GM23338 (cell line): ENCODE measurements around the gene JAG2. TPM values are rescaled to one million over a fixed set of nuclear protein-coding genes. Genes with fewer than 3 reads are reported as not detected.

ENCODE experiments used
- ATAC-seq: fragments of 200-7000 bp; cut with Tn5 transposase; 3 replicates; pipeline ENCODE4 v1.9.1; 2020
- DNase-seq: peaks from one replicate; pipeline ENCODE4 v3.0.0-alpha.2; 2015; ENCODE audit warnings: low spot score
- H2AFZ ChIP-seq: fragments of 200-600 bp; sonication (generic); 2 replicates; pipeline ENCODE4 v1.8.0; 2016; ENCODE audit warnings: antibody characterized with exemption, mild to moderate bottlenecking, moderate library complexity
- H3F3A ChIP-seq: fragments of 200-600 bp; sonication (generic); replicated peaks from 2 replicates; pipeline ENCODE4 v1.8.0; 2017; ENCODE audit warnings: antibody characterized with exemption, mixed run types, low read depth
- H3K27ac ChIP-seq: fragments of 200-600 bp; sonication (generic); 2 replicates; pipeline ENCODE4 v1.6.1; 2016; ENCODE audit warnings: low read depth
- H3K27me3 ChIP-seq: fragments of 200-600 bp; sonication (generic); 2 replicates; pipeline ENCODE4 v1.8.0; 2016; ENCODE audit warnings: mild to moderate bottlenecking, mixed run types, moderate library complexity; ENCODE audit not compliant: insufficient read depth
- H3K36me3 ChIP-seq: fragments of 200-600 bp; sonication (generic); 2 replicates; pipeline ENCODE4 v1.8.0; 2016; ENCODE audit warnings: mild to moderate bottlenecking; ENCODE audit not compliant: insufficient read depth
- H3K4me1 ChIP-seq: fragments of 200-600 bp; sonication (generic); 2 replicates; pipeline ENCODE4 v1.8.0; 2016; ENCODE audit warnings: mild to moderate bottlenecking, moderate library complexity; ENCODE audit not compliant: insufficient read depth
- H3K4me2 ChIP-seq: fragments of 200-600 bp; sonication (generic); 2 replicates; pipeline ENCODE4 v1.7.1; 2017; ENCODE audit warnings: mixed run types
- H3K4me3 ChIP-seq: fragments of 200-600 bp; sonication (generic); 2 replicates; pipeline ENCODE4 v1.6.1; 2016; ENCODE audit warnings: mixed run types
- H3K79me2 ChIP-seq: fragments of 200-600 bp; sonication (generic); replicated peaks from 2 replicates; pipeline ENCODE4 v1.8.0; 2017; ENCODE audit warnings: mild to moderate bottlenecking; ENCODE audit not compliant: insufficient read depth
- H3K9me2 ChIP-seq: fragments of 200-600 bp; sonication (generic); 2 replicates; pipeline ENCODE4 v1.8.0; 2017; ENCODE audit not compliant: insufficient read depth
- H4K20me1 ChIP-seq: fragments of 200-600 bp; sonication (generic); replicated peaks from 2 replicates; pipeline ENCODE4 v1.8.0; 2017; ENCODE audit warnings: mild to moderate bottlenecking; ENCODE audit not compliant: insufficient read depth
- H3K27ac Mint-ChIP-seq: 2 replicates; pipeline ENCODE4 v1.8.0; 2020; ENCODE audit warnings: inconsistent platforms, mild to moderate bottlenecking, moderate library complexity, mixed read lengths
- H3K27me3 Mint-ChIP-seq: 3 replicates; pipeline ENCODE4 v1.8.0; 2022; ENCODE audit warnings: low read depth, mild to moderate bottlenecking, moderate library complexity, mixed read lengths, inconsistent platforms; ENCODE audit not compliant: insufficient read depth, poor library complexity
- H3K36me3 Mint-ChIP-seq: 3 replicates; pipeline ENCODE4 v1.8.0; 2021; ENCODE audit warnings: low read depth, mild to moderate bottlenecking, inconsistent platforms, moderate library complexity, mixed read lengths
- H3K4me1 Mint-ChIP-seq: 3 replicates; pipeline ENCODE4 v1.8.0; 2020; ENCODE audit warnings: mild to moderate bottlenecking, inconsistent platforms, mixed read lengths
- H3K4me3 Mint-ChIP-seq: 3 replicates; pipeline ENCODE4 v1.8.0; 2021; ENCODE audit warnings: moderate library complexity, mild to moderate bottlenecking, inconsistent platforms, mixed read lengths
- H3K9me3 Mint-ChIP-seq: 3 replicates; pipeline ENCODE4 v1.8.0; 2020; ENCODE audit warnings: moderate library complexity, mild to moderate bottlenecking, inconsistent platforms, mixed read lengths
- CREB1 ChIP-seq: fragments of 250-450 bp; sonication (Bioruptor Pico); IDR thresholded peaks from 2 replicates; pipeline ENCODE4 v1.5.0; 2020; ENCODE audit warnings: low read depth, mild to moderate bottlenecking, moderate library complexity
- ETS1 ChIP-seq: IDR thresholded peaks from 2 replicates; pipeline ENCODE4 v1.6.1; 2016; ENCODE audit warnings: antibody characterized with exemption
- NANOG ChIP-seq: IDR thresholded peaks from 2 replicates; pipeline ENCODE4 v1.6.1; 2016; ENCODE audit warnings: antibody characterized with exemption, borderline replicate concordance
- REST ChIP-seq: IDR thresholded peaks from one replicate; pipeline ENCODE4 v1.6.1; 2018; ENCODE audit warnings: antibody characterized with exemption; ENCODE audit not compliant: unreplicated experiment
- STAT1 ChIP-seq: IDR thresholded peaks from one replicate; pipeline ENCODE4 v1.6.1; 2016; ENCODE audit warnings: antibody characterized with exemption; ENCODE audit not compliant: unreplicated experiment
- ZNF114 ChIP-seq: fragments of 250-450 bp; sonication (Bioruptor Pico); IDR thresholded peaks from 2 replicates; pipeline ENCODE4 v1.5.0; 2020; ENCODE audit warnings: mild to moderate bottlenecking, moderate library complexity
- ZNF331 ChIP-seq: fragments of 250-450 bp; sonication (Bioruptor Pico); IDR thresholded peaks from 2 replicates; pipeline ENCODE4 v1.5.0; 2020; ENCODE audit warnings: low read depth, mild to moderate bottlenecking, moderate library complexity
- polyA plus RNA-seq: library from polyadenylated mRNA; unstranded; fragments of >200 nt; fragmentation: Nextera tagmentation; extraction: Ambion mirVana; gene quantifications from 2 replicates; pipeline ENCODE4 v1.2.1, GENCODE V29; 2016
- total RNA-seq: library from RNA; depleted of rRNA; stranded (reverse); fragments of >200 nt; shearing (Covaris generic); gene quantifications from 2 replicates; pipeline ENCODE4 v1.2.3, GENCODE V29; 2014

The JAG2 gene
- total and polyA plus RNA-seq, 2 experiments from 2014 or later: 1.9 to 10.3 TPM

- no peak for TF ChIP-seq REST
- no peak for TF ChIP-seq NANOG
- TF ChIP-seq ZNF114 (CRISPR knock-in tag): no peak
- no peak for TF ChIP-seq CREB1 (CRISPR knock-in tag)
- no peak for TF ChIP-seq STAT1
These were observed 44.4 kb downstream of the JAG2 start (continued) for GRCh38 chr14:105123981-105124765.

GRCh38 chr14:105123064-105123665 lies 45.4 kb downstream of the JAG2 start:
- H3K27ac Mint-ChIP-seq: no peak overlapping the region
- no peaks in the 10 kb centered on the region for H3F3A ChIP-seq
- no peak overlapping the region for H3K4me3 Mint-ChIP-seq
- 0 out of 3 replicates have a peak, but pooled peaks cover 3% of the 10 kb centered on the region for H3K4me1 Mint-ChIP-seq
- no peak overlapping the region for H3K4me2 ChIP-seq
- H3K9me3 Mint-ChIP-seq: peaks cover 20% of the 10 kb centered on the region
- H3K4me3 ChIP-seq: no peak overlapping the region
- no peaks in the 10 kb centered on the region for H3K36me3 Mint-ChIP-seq
- ATAC-seq: no peak
- H3K27ac ChIP-seq: no peak overlapping the region
- H3K36me3 ChIP-seq: no peaks in the 10 kb centered on the region
- H3K9me2 ChIP-seq: no peaks in the 10 kb centered on the region
- no peaks in the 10 kb centered on the region for H4K20me1 ChIP-seq
- no peak for DNase-seq
- peaks cover 15% of the 10 kb centered on the region for H3K27me3 Mint-ChIP-seq
- H3K4me1 ChIP-seq: no peaks in the 10 kb centered on the region
- no peaks in the 10 kb centered on the region for H3K79me2 ChIP-seq
- TF ChIP-seq CREB1 (CRISPR knock-in tag) (no peak), NANOG (no peak), ZNF331 (CRISPR knock-in tag) (no peak), ETS1 (no peak), REST (no peak)
- no peak overlapping the region for H2AFZ ChIP-seq
- H3K27me3 ChIP-seq: no peaks in the 10 kb centered on the region
